Common myeloid progenitor, CD34-positive (primary cell): ENCODE measurements around the gene CXorf58.

Source experiments
- CTCF ChIA-PET: fragments of 350-600 bp; sonication (Branson Sonifier 250); formaldehyde crosslinking; loops from one replicate; lab custom pipeline; 2021; ENCODE audit warnings: antibody characterized with exemption; lab: Charles Lee
- POLR2A ChIA-PET: fragments of 350-600 bp; sonication (Branson Sonifier 250); formaldehyde crosslinking; loops from one replicate; lab custom pipeline; 2021; ENCODE audit warnings: antibody characterized with exemption; lab: Charles Lee
- DNase-seq, 3 donors: peaks; one replicate each; pipeline versions ENCODE4 v3.0.0 to v3.0.0-alpha.2; 2013
- H3K27ac ChIP-seq, 2 experiments: 1 replicate in 1 of 2; 2 replicates in 1 of 2; pipeline ENCODE4 v1.7.0; 2013; ENCODE audit warnings: inconsistent platforms in 2 of 2, low read length in 2 of 2, mild to moderate bottlenecking in 2 of 2, low read depth in 1 of 2, moderate library complexity in 1 of 2; ENCODE audit not compliant: severe bottlenecking in 2 of 2, insufficient read depth in 1 of 2, poor library complexity in 1 of 2
- H3K27me3 ChIP-seq, 5 experiments: replicated peaks in 2 of 5; 1 replicate in 3 of 5; 2 replicates in 2 of 5; pipeline versions ENCODE4 v1.6.1 to v1.7.0; 2013; ENCODE audit warnings: low read length in 4 of 5, mild to moderate bottlenecking in 2 of 5, moderate library complexity in 2 of 5, inconsistent platforms in 1 of 5; ENCODE audit not compliant: insufficient read depth in 5 of 5, control insufficient read depth in 4 of 5
- H3K36me3 ChIP-seq, 4 experiments: 1 replicate in 2 of 4; 2 replicates in 2 of 4; pipeline versions ENCODE4 v1.6.1 to v1.7.0; 2013; ENCODE audit warnings: low read length in 3 of 4, control low read depth in 1 of 4, mild to moderate bottlenecking in 1 of 4; ENCODE audit not compliant: control insufficient read depth in 4 of 4, insufficient read depth in 4 of 4
- H3K4me1 ChIP-seq, 4 experiments: 1 replicate in 3 of 4; 2 replicates in 1 of 4; pipeline versions ENCODE4 v1.6.1 to v1.7.1; 2013; ENCODE audit warnings: low read length in 3 of 4, mild to moderate bottlenecking in 3 of 4, control low read depth in 1 of 4, inconsistent platforms in 1 of 4, moderate library complexity in 1 of 4; ENCODE audit not compliant: control insufficient read depth in 4 of 4, insufficient read depth in 4 of 4; ENCODE audit errors: control extremely low read depth in 1 of 4
- H3K4me3 ChIP-seq, 7 experiments: 1 replicate in 4 of 7; 2 replicates in 3 of 7; pipeline versions ENCODE4 v1.5.1 to v1.7.0; 2013; ENCODE audit warnings: mild to moderate bottlenecking in 7 of 7, low read length in 6 of 7, moderate library complexity in 6 of 7, inconsistent platforms in 2 of 7, low read depth in 2 of 7, control low read depth in 1 of 7; ENCODE audit not compliant: insufficient read depth in 4 of 7, control insufficient read depth in 1 of 7; ENCODE audit errors: extremely low read depth in 1 of 7
- H3K9me3 ChIP-seq, 5 experiments: 1 replicate in 4 of 5; 2 replicates in 1 of 5; pipeline versions ENCODE4 v1.6.1 to v1.7.1; 2013; ENCODE audit warnings: low read length in 4 of 5, mild to moderate bottlenecking in 2 of 5, inconsistent platforms in 1 of 5, low read depth in 1 of 5, moderate library complexity in 1 of 5; ENCODE audit not compliant: control insufficient read depth in 4 of 5, insufficient read depth in 2 of 5; ENCODE audit errors: control extremely low read depth in 1 of 5
- WGBS: methylation state at CpG from one replicate; pipeline ENCODE4 v1.1.5; 2013; ENCODE audit not compliant: insufficient coverage; 5-methylcytosine and 5-hydroxymethylcytosine counted together

Gene CXorf58

DNA sequence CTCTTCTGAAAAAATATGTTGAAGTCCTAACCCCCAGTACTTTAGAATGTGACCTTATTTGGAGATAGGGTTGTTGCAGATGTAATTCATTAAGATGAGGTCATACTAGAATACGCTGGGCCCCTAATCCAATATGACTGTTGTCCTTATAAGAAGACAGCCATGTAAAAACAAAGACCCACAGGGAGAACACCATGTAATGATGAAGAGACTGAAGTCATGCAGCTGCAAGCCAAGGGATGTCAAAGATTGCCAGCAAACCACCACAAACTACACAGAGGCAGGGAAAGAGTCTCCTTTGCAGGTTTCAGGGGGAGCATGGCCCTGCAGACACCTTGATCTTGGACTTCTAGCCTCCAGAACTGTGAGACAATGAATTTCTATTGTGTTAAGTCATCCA is 37.4 kb downstream of the CXorf58 start:
- ChIA-PET CTCF (no interaction called here), POLR2A (no interaction called here)
- no peaks in the 10 kb centered on the region for H3K9me3 ChIP-seq
- WGBS: no CpG with 5 or more reads among the region's 1 CpG
- H3K4me3 ChIP-seq: no peak overlapping the region
- DNase-seq: no peak
- H3K27me3 ChIP-seq: peaks cover 0 to 13% (median 0%) of the 10 kb centered on the region in 5 experiments
- H3K4me1 ChIP-seq: no peaks in the 10 kb centered on the region
- no peak overlapping the region for H3K27ac ChIP-seq
- peaks cover 0 to 3% (median 0%) of the 10 kb centered on the region in 4 experiments for H3K36me3 ChIP-seq

DNA sequence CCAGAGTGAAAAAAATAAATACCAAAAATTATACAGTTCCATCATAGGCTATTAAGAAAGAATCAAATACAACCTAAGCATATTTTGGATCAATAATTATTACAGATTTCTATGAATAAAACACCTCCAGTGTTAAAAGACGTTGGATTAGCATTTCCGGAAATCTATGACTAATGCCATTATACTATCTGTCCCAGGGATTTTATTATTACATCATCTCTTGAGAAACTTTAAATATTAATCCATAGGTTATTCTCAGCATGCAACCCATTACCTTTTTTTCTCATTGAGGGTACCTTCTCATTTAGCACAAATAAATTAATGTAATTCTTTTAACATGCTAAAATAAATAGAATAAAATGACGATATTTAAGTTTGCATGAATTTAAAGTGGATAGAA is 44.6 kb downstream of the CXorf58 start:
- POLR2A ChIA-PET: no interaction called here
- peak in 1 of 3 donors; percentile 15 for DNase-seq
- no peaks in the 10 kb centered on the region for H3K27me3 ChIP-seq
- CTCF ChIA-PET: no interaction called here
- H3K36me3 ChIP-seq: no peaks in the 10 kb centered on the region
- no CpG with 5 or more reads among the region's 3 CpGs for WGBS
- H3K27ac ChIP-seq: peak overlapping the region in 1 of 2 experiments; percentile 77
- no peaks in the 10 kb centered on the region for H3K9me3 ChIP-seq
- peaks cover 3 to 22% (median 8%) of the 10 kb centered on the region in 4 experiments for H3K4me1 ChIP-seq
- H3K4me3 ChIP-seq: peak overlapping the region in 2 of 7 experiments; percentile 56 to 71

DNA sequence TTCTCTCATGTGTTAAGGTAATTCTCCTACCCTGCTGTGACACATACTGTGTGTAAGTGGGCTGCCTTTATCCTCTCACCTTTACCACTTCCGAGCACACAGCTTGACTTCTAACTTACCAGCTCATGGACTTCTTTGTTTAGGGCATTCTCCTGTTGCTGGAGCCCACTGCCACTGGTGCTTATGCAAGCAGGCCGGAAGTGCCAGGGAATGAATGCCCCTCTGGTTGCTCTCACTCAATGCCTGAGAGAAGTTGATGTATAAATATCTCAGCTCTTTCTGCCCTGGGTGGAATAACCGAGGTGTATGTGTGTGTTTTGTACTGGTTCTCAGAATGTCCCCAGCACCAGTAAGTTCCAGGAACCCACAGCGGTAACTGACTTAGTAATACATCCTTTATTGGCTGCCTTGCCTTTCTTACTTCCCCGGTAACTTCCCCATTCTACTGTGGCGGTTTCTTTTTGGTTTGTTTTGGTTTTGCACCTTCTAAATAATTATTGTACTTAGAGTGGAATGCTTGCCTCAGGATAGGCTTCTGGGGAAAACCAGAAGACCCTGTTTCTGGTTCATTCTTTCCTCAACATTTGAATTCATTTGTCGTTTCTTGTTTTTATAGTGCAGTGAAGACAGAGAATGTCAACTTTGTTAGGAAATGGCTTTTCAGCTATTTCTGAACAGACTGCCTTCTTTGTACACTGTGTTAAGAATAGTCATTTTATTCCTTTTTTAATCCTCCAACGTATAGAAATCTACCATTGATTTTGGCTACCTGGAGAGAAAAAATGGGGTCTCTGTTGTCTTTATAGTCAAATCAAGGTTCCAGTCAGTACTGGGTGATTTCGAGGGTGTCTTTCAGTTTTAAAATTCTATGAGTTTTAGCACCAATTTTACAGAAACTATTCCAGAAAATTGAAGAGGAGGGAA is 45.4 kb downstream of the CXorf58 start:
- Histone ChIP-seq H3K9me3 (no peaks in the 10 kb centered on the region), H3K4me1 (peaks cover 3 to 22% (median 8%) of the 10 kb centered on the region in 4 experiments), H3K4me3 (peak overlapping the region; percentile 18 to 71 (median 51)), H3K36me3 (no peaks in the 10 kb centered on the region), H3K27me3 (no peaks in the 10 kb centered on the region), H3K27ac (peak overlapping the region in 1 of 2 experiments; percentile 77)
- POLR2A ChIA-PET: no interaction called here
- CTCF ChIA-PET: no interaction called here
- peak; percentile 36 to 84 (median 77) for DNase-seq
- WGBS: 24% methylated on average over 2 of the region's 9 CpGs

DNA sequence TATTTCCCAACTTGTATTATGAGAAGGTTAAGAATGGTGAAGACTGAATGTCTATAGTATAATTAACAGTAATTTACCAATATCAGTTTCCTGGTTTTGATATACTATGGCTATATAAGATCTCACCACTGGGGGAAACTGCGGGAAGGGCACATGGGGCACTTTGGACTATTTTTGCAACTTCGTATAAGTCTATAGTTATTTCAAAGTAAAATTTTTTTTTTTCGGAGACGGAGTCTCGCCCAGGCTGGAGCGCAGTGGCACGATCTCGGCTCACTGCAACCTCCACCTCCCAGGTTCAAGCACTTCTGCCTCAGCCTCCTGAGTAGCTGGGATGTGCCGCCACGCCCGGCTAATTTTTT is 46.1 kb downstream of the CXorf58 start:
- CTCF ChIA-PET: no interaction called here
- POLR2A ChIA-PET: no interaction called here
- peak in 1 of 3 donors; percentile 13 for DNase-seq

DNA sequence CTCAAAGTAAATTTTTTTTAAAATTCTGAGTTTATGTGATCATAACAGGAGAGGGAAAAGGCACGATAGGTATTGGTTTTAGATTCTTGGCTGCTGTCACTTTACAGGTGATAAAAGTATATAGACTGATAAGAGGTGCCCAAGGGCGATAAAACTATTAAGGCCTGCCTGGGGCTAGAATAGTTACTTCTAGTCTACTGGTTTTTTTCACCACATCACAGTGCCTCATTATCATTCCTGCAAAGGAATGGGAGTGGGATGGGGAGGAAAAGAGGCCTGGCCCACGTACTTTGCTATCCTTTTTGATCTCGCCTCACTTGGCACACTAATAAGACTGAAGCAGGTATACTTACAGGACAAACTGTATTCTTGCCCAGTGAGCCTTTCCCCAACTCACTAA is 46.6 kb downstream of the CXorf58 start:
- POLR2A ChIA-PET: no interaction called here
- DNase-seq: no peak
- no peak overlapping the region for H3K4me3 ChIP-seq
- no peaks in the 10 kb centered on the region for H3K36me3 ChIP-seq
- H3K9me3 ChIP-seq: no peaks in the 10 kb centered on the region
- peaks cover 3 to 22% (median 8%) of the 10 kb centered on the region in 4 experiments for H3K4me1 ChIP-seq
- H3K27me3 ChIP-seq: peaks cover 0 to 3% (median 0%) of the 10 kb centered on the region in 5 experiments
- CTCF ChIA-PET: no interaction called here
- 82% methylated on average over 2 of the region's 4 CpGs for WGBS
- H3K27ac ChIP-seq: no peak overlapping the region

More for the DNA sequence above, 46.1 kb downstream of the CXorf58 start:
- Histone ChIP-seq H3K4me1 (peaks cover 3 to 22% (median 8%) of the 10 kb centered on the region in 4 experiments), H3K36me3 (no peaks in the 10 kb centered on the region), H3K27ac (peak overlapping the region in 1 of 2 experiments; percentile 77), H3K9me3 (no peaks in the 10 kb centered on the region), H3K27me3 (no peaks in the 10 kb centered on the region), H3K4me3 (no peak overlapping the region)
- WGBS: 97% methylated on average over 6 of the region's 11 CpGs

DNA sequence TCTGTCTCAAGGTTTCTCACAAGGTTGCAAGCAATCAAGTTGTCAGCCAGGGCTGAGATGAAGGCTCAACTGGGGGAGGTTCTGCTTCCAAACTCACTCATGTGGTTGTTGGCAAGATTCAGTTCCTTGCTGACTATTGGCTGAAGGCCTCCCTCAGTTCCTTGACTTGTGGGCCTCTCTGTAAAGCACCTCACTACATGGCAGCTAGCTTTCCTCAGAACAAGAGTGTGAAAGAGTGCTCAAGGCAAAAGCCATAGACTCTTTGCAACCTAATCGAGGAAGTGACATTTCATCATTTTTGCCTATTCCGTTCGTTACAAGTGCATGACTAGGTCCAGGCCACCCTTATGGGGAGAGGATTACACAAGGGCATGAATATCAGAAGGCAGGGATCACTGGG is 52.0 kb downstream of the CXorf58 start:
- no peaks in the 10 kb centered on the region for H3K9me3 ChIP-seq
- POLR2A ChIA-PET: no interaction called here
- no peak overlapping the region for H3K27ac ChIP-seq
- peak in 1 of 3 donors; percentile 14 for DNase-seq
- no peaks in the 10 kb centered on the region for H3K36me3 ChIP-seq
- CTCF ChIA-PET: no interaction called here
- H3K4me1 ChIP-seq: no peaks in the 10 kb centered on the region
- H3K27me3 ChIP-seq: peaks cover 0 to 3% (median 0%) of the 10 kb centered on the region in 5 experiments
- H3K4me3 ChIP-seq: no peak overlapping the region
- 100% methylated on average over 2 of the region's 3 CpGs for WGBS

DNA sequence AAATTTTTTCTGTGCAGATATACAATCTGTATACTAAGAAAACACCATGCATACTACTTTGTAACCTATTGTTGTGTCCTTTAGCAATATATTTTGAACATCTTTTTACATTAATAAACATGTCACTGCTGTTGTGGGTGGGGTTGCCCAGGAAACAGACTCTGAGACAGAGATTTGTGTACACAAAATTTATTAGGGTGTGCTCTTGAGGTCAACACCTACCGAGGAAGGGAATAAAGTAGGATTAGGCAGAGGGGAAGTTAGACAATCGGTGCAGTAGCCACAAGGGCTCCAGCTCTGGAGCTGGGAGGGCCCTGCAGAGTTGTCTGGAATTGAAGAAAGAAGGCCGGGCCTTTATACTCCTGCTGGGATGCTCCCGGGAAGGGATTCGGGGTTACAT is 56.4 kb downstream of the CXorf58 start:
- H3K27ac ChIP-seq: no peak overlapping the region
- no peak for DNase-seq
- H3K27me3 ChIP-seq: peaks cover 0 to 4% (median 0%) of the 10 kb centered on the region in 5 experiments
- 83% methylated on average over 5 of the region's 5 CpGs for WGBS
- POLR2A ChIA-PET: no interaction called here
- peaks cover 0 to 3% (median 0%) of the 10 kb centered on the region in 5 experiments for H3K9me3 ChIP-seq
- H3K4me3 ChIP-seq: no peak overlapping the region
- H3K36me3 ChIP-seq: no peaks in the 10 kb centered on the region
- CTCF ChIA-PET: interaction anchor here (0.5 to 0.7 kb wide), 2 partner anchors 62 to 89 kb away, joined by 3 read pairs; no protein-coding TSS in a partner anchor
- no peaks in the 10 kb centered on the region for H3K4me1 ChIP-seq
